ENCODE results near the gene UNG.

UNG gene

GRCh38 chr12:109092497-109093021 lies 4.8 kb upstream of the UNG start:
- peak; percentile 27 for DNase-seq

GRCh38 chr12:109093022-109093918 lies 4.1 kb upstream of the UNG start, which contains the start of gene ALKBH2:
TSS of gene ALKBH2 (minus strand) at chr12:109093472. CDS start at chr12:109092786, 686 bp downstream.
- peak; percentile 96 for DNase-seq

- no peak for DNase-seq
Observed at GRCh38 chr12:109097140-109097434, 310 bp upstream of the UNG start.

GRCh38 chr12:109098183-109098604 lies 797 bp downstream of the UNG start:
- DNase-seq, result no peak

GRCh38 chr12:109098651-109099050 lies 1.3 kb downstream of the UNG start:
- DNase-seq, result no peak

GRCh38 chr12:109099431-109100020 lies 2.1 kb downstream of the UNG start:
- no peak for DNase-seq

- no peak for DNase-seq
Observed at GRCh38 chr12:109100741-109101140, 3.3 kb downstream of the UNG start.

- no peak for DNase-seq
Observed at GRCh38 chr12:109102491-109102890, 5.1 kb downstream of the UNG start.

GRCh38 chr12:109105176-109105575 lies 7.8 kb downstream of the UNG start:
- DNase-seq, result no peak

- no peak for DNase-seq
Observed at GRCh38 chr12:109109746-109110350, 12.5 kb downstream of the UNG start.

GRCh38 chr12:109110988-109111495 lies 13.6 kb downstream of the UNG start:
- no peak for DNase-seq

GRCh38 chr12:109112720-109113465 lies 15.5 kb downstream of the UNG start:
- no peak for DNase-seq

- no peak for DNase-seq
Observed at GRCh38 chr12:109113661-109114321, 16.4 kb downstream of the UNG start.

GRCh38 chr12:109114644-109115043 lies 17.2 kb downstream of the UNG start:
- no peak for DNase-seq

- no peak for DNase-seq
Observed at GRCh38 chr12:109115404-109115757, 18.0 kb downstream of the UNG start.

- DNase-seq, result no peak
Observed at GRCh38 chr12:109115758-109116610, 18.6 kb downstream of the UNG start, which contains the start of gene ACACB. TSS of gene ACACB (plus strand) at chr12:109116587. CDS start at chr12:109139406, 22,819 bp downstream.

GRCh38 chr12:109116611-109116949 lies 19.2 kb downstream of the UNG start:
- DNase-seq, result no peak

GRCh38 chr12:109120095-109120494 lies 22.7 kb downstream of the UNG start:
- DNase-seq, result no peak

- DNase-seq, result no peak
Observed at GRCh38 chr12:109120557-109120956, 23.2 kb downstream of the UNG start.

GRCh38 chr12:109121346-109121880 lies 24.0 kb downstream of the UNG start:
- no peak for DNase-seq
